ENCODE results near the gene CHRDL2.

CHRDL2 gene

GRCh38 chr11:74695705-74696280 is 35.4 kb downstream of the CHRDL2 start:
- peak overlapping the region; percentile 81 to 82 for H3K27ac ChIP-seq
- DNase-seq (ENCODE audit: low spot score): no peak
- no peak for TF ChIP-seq CTCF (IDR thresholded peaks at IDR 0.05)
- no peak overlapping the region for H3K4me3 ChIP-seq

- Histone ChIP-seq H3K27ac (no peak overlapping the region), H3K4me3 (no peak overlapping the region)
- TF ChIP-seq CTCF (IDR thresholded peaks at IDR 0.05): no peak
- no peak for DNase-seq (ENCODE audit: low spot score)
Observed at GRCh38 chr11:74694136-74694930, 36.9 kb downstream of the CHRDL2 start.

- no peak for TF ChIP-seq CTCF (IDR thresholded peaks at IDR 0.05)
- no peak overlapping the region for H3K27ac ChIP-seq
- no peak for DNase-seq (ENCODE audit: low spot score)
- H3K4me3 ChIP-seq: no peak overlapping the region
Observed at GRCh38 chr11:74693531-74693930, 37.7 kb downstream of the CHRDL2 start.

- no peak for DNase-seq (ENCODE audit: low spot score)
- Histone ChIP-seq H3K4me3 (no peak overlapping the region), H3K27ac (no peak overlapping the region)
- no peak for TF ChIP-seq CTCF (IDR thresholded peaks at IDR 0.05)
Observed at GRCh38 chr11:74691755-74692154, 39.5 kb downstream of the CHRDL2 start.

- Histone ChIP-seq H3K27ac (no peak overlapping the region), H3K4me3 (no peak overlapping the region)
- no peak for DNase-seq (ENCODE audit: low spot score)
- no peak for TF ChIP-seq CTCF (IDR thresholded peaks at IDR 0.05)
Observed at GRCh38 chr11:74689666-74690065, 41.6 kb downstream of the CHRDL2 start.

GRCh38 chr11:74687237-74688023 is 43.8 kb downstream of the CHRDL2 start:
- no peak for DNase-seq (ENCODE audit: low spot score)
- Histone ChIP-seq H3K4me3 (no peak overlapping the region), H3K27ac (peak overlapping the region; percentile 36 to 64)
- no peak for TF ChIP-seq CTCF (IDR thresholded peaks at IDR 0.05)

Data from coronary artery (tissue), 2 donors.